Common myeloid progenitor, CD34-positive (primary cell): ENCODE data around the gene SMOC1.

Source experiments
- CTCF ChIA-PET: fragments of 350-600 bp; sonication (Branson Sonifier 250); formaldehyde crosslinking; loops from one replicate; lab custom pipeline; 2021; ENCODE audit warnings: antibody characterized with exemption; lab: Charles Lee
- POLR2A ChIA-PET: fragments of 350-600 bp; sonication (Branson Sonifier 250); formaldehyde crosslinking; loops from one replicate; lab custom pipeline; 2021; ENCODE audit warnings: antibody characterized with exemption; lab: Charles Lee
- DNase-seq, 3 donors: peaks; one replicate each; pipeline versions ENCODE4 v3.0.0 to v3.0.0-alpha.2; 2013
- H3K27ac ChIP-seq, 2 experiments: 1 replicate in 1 of 2; 2 replicates in 1 of 2; pipeline ENCODE4 v1.7.0; 2013; ENCODE audit warnings: inconsistent platforms in 2 of 2, low read length in 2 of 2, mild to moderate bottlenecking in 2 of 2, low read depth in 1 of 2, moderate library complexity in 1 of 2; ENCODE audit not compliant: severe bottlenecking in 2 of 2, insufficient read depth in 1 of 2, poor library complexity in 1 of 2
- H3K27me3 ChIP-seq, 5 experiments: replicated peaks in 2 of 5; 1 replicate in 3 of 5; 2 replicates in 2 of 5; pipeline versions ENCODE4 v1.6.1 to v1.7.0; 2013; ENCODE audit warnings: low read length in 4 of 5, mild to moderate bottlenecking in 2 of 5, moderate library complexity in 2 of 5, inconsistent platforms in 1 of 5; ENCODE audit not compliant: insufficient read depth in 5 of 5, control insufficient read depth in 4 of 5
- H3K36me3 ChIP-seq, 4 experiments: 1 replicate in 2 of 4; 2 replicates in 2 of 4; pipeline versions ENCODE4 v1.6.1 to v1.7.0; 2013; ENCODE audit warnings: low read length in 3 of 4, control low read depth in 1 of 4, mild to moderate bottlenecking in 1 of 4; ENCODE audit not compliant: control insufficient read depth in 4 of 4, insufficient read depth in 4 of 4
- H3K4me1 ChIP-seq, 4 experiments: 1 replicate in 3 of 4; 2 replicates in 1 of 4; pipeline versions ENCODE4 v1.6.1 to v1.7.1; 2013; ENCODE audit warnings: low read length in 3 of 4, mild to moderate bottlenecking in 3 of 4, control low read depth in 1 of 4, inconsistent platforms in 1 of 4, moderate library complexity in 1 of 4; ENCODE audit not compliant: control insufficient read depth in 4 of 4, insufficient read depth in 4 of 4; ENCODE audit errors: control extremely low read depth in 1 of 4
- H3K4me3 ChIP-seq, 7 experiments: 1 replicate in 4 of 7; 2 replicates in 3 of 7; pipeline versions ENCODE4 v1.5.1 to v1.7.0; 2013; ENCODE audit warnings: mild to moderate bottlenecking in 7 of 7, low read length in 6 of 7, moderate library complexity in 6 of 7, inconsistent platforms in 2 of 7, low read depth in 2 of 7, control low read depth in 1 of 7; ENCODE audit not compliant: insufficient read depth in 4 of 7, control insufficient read depth in 1 of 7; ENCODE audit errors: extremely low read depth in 1 of 7
- H3K9me3 ChIP-seq, 5 experiments: 1 replicate in 4 of 5; 2 replicates in 1 of 5; pipeline versions ENCODE4 v1.6.1 to v1.7.1; 2013; ENCODE audit warnings: low read length in 4 of 5, mild to moderate bottlenecking in 2 of 5, inconsistent platforms in 1 of 5, low read depth in 1 of 5, moderate library complexity in 1 of 5; ENCODE audit not compliant: control insufficient read depth in 4 of 5, insufficient read depth in 2 of 5; ENCODE audit errors: control extremely low read depth in 1 of 5
- WGBS: methylation state at CpG from one replicate; pipeline ENCODE4 v1.1.5; 2013; ENCODE audit not compliant: insufficient coverage; 5-methylcytosine and 5-hydroxymethylcytosine counted together

SMOC1 gene

DNA sequence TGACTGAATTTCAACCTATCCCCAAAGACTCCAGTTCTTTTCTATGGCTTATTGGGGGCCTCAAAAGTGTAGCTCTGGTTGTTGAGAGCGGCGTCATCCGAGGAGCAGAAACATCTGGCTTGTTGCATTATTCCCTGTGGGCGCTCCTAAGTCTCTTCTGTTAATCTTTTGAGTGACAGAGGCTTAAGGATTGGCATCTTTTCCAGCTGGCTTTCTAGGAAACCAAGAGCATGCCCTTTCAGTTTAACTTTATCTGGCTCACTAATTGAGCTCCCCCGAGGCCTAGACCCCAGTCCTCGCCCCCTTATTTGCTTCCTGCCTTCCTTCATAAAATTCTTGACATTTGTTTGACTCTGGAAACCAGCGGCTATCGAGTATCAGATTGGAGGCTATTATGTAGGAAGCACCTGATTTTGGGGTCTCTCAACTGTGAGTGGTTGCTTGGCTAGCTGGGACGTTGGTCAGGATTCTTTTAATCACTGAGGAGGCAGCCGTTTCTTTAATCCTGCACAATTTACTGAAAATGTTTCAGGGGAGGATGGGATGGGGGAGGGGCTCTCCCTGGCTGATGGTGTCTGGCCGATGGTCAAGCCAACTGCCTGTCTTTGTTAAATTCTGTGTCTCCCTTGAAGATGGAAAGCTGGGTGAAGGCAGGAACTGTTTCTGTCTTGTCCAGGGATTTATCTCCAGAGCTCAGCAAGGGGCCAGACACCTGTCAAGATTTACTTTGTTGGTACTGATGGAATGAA is 3.1 kb downstream of the SMOC1 start:
- Histone ChIP-seq H3K36me3 (no peaks in the 10 kb centered on the region), H3K27ac (no peak overlapping the region), H3K4me1 (peaks cover 0 to 15% (median 9%) of the 10 kb centered on the region in 4 experiments), H3K4me3 (no peak overlapping the region), H3K27me3 (peaks cover 0 to 60% (median 18%) of the 10 kb centered on the region in 5 experiments), H3K9me3 (peaks cover 0 to 2% (median 0%) of the 10 kb centered on the region in 5 experiments)
- CTCF ChIA-PET: interaction anchor here (2.2 kb wide), 1 partner anchor 146 kb away, joined by 8 read pairs; no protein-coding TSS in a partner anchor
- DNase-seq: no peak
- POLR2A ChIA-PET: no interaction called here
- WGBS: 80% methylated on average over 10 of the region's 11 CpGs

DNA sequence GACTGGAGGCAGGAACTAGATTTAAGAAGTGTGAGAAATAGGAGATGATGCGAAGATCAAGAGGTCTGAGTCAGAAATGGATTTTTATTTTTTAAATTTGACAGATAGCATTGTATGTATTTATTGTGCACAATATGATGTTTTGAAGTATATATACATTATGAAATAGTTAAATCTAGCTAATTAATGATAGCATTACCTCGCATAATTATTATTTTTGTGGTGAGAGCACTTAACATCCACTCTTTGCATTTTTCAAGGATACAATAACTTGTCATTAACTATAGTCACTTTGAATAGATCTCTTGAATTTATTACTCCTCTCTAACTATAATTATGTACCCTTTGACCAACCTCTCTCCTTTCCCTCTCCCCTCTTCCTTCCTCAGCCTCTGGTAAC is 3.7 kb downstream of the SMOC1 start:
- H3K27me3 ChIP-seq: peaks cover 0 to 56% (median 15%) of the 10 kb centered on the region in 5 experiments
- H3K4me3 ChIP-seq: no peak overlapping the region
- 100% methylated on average over 1 of the region's 2 CpGs for WGBS
- H3K9me3 ChIP-seq: peaks cover 0 to 2% (median 0%) of the 10 kb centered on the region in 5 experiments
- no peak for DNase-seq
- ChIA-PET POLR2A (no interaction called here), CTCF (no interaction called here)
- H3K4me1 ChIP-seq: peaks cover 0 to 15% (median 9%) of the 10 kb centered on the region in 4 experiments
- no peaks in the 10 kb centered on the region for H3K36me3 ChIP-seq
- H3K27ac ChIP-seq: no peak overlapping the region

DNA sequence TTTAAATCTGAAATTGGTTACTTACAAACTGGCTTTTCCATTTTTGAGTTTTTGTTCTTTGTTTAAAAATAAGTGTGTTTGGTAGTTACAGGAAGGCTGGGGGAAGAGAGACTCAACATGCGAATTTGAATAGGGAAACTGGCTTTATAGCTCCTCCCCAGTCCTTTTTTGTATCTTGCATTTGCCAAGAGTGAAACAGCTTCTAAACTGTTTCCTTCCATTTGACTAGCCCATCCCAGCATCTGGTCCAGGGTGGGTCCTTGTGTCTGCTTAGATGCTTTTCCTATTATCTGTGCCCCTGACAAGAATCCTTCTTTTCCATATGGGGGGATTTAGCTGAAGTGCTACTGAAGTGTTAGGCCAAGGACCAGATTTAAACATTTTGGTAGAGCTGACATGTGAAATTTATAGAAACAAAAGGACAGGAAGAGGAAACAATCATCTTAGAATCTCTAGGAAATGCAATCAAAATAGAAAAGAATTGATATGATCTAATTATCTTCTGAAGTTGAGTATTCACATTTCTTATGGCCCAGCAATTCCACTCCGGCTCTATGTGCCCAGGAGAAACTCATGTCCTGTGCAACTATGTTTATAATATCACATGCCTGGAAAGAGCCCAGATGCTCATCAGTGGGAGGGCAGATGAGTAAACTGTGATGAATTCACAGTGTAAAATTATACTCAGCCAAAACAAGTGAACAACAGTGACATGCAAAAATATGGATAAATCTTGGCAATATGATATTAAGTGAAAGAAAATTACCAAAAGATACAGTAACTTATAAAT is 7.4 kb downstream of the SMOC1 start:
- Histone ChIP-seq H3K9me3 (peaks cover 0 to 5% (median 0%) of the 10 kb centered on the region in 5 experiments), H3K36me3 (no peaks in the 10 kb centered on the region), H3K27ac (no peak overlapping the region), H3K4me1 (no peaks in the 10 kb centered on the region), H3K4me3 (no peak overlapping the region), H3K27me3 (peaks cover 0 to 20% (median 7%) of the 10 kb centered on the region in 5 experiments)
- DNase-seq: no peak
- ChIA-PET CTCF (interaction anchor here (1.4 kb wide), 1 partner anchor 9 kb away, joined by 3 read pairs; no protein-coding TSS in a partner anchor), POLR2A (no interaction called here)
- whole genome bisulfite sequencing: 86% methylated on average over 1 of the region's 2 CpGs

DNA sequence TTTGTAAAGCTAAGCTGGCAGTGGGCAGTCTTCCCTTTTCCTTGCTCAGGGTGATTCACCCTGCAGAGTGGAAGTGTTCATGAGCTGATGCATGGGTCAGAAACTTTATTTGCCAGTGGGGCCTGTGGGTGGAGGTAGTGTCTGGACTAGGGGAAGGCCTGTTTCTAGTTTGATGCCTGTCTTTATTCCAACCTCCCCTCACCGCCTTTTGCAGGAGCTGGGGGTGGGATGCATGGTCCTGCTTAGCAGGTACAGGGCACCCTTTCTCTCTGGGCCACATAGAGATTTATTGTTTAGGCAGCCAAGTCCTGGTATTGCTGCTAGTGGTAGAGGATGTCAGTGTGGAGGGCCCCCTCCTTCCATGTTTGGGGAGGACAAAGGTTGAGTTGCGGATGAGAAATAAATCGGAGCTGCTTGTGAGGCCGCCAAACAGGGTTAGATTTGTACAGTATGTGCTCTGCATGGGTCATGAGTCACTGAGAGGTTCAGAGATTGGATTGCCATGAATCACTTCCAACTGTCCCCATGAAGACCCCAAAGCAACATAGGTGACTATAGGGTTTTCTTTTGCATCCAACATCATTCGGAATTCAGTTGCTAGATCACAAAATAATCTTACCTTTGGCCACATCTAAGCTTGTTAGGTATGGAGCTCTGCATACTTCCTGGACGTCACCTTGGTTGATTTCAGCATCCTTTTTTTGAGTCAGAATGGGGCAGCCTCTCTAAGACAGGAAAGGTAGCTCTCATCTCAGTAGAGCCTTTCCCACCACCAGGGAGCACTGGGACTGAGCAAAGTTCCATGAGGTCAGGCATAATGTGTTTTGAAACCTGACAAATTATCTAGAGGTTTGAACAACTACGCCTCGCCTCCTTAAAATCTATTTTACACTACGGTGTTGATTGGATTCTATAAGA is 8.8 kb downstream of the SMOC1 start:
- no peak overlapping the region for H3K27ac ChIP-seq
- POLR2A ChIA-PET: no interaction called here
- H3K9me3 ChIP-seq: peaks cover 0 to 5% (median 0%) of the 10 kb centered on the region in 5 experiments
- no peaks in the 10 kb centered on the region for H3K4me1 ChIP-seq
- peaks cover 0 to 12% (median 5%) of the 10 kb centered on the region in 5 experiments for H3K27me3 ChIP-seq
- CTCF ChIA-PET: interaction anchor here (1.4 kb wide), 2 partner anchors 10 to 139 kb away, joined by 3 read pairs; no protein-coding TSS in a partner anchor
- 94% methylated on average over 5 of the region's 9 CpGs for WGBS
- no peak for DNase-seq
- no peaks in the 10 kb centered on the region for H3K36me3 ChIP-seq
- no peak overlapping the region for H3K4me3 ChIP-seq

DNA sequence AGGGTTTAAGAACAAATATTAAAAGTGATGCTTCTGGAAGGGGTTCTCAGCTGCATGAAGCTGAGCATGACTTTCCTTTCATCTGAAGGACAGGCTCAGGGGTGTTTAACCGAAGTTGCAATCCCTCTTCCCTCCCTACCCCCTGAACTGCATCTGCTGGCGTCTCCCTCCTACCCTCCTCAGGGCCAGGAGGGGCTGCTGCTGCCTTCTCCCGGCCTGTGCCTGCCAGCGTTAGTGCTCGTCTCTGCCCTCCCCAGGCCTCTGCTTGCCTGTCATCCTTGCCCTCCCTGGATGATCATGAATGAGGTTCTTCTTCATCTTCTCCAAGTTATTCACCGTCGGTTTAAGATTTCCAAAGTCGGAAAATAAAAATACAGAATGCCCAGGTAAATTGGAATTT is 12.2 kb downstream of the SMOC1 start:
- WGBS: 77% methylated on average over 7 of the region's 8 CpGs
- Histone ChIP-seq H3K9me3 (peaks cover 0 to 12% (median 0%) of the 10 kb centered on the region in 5 experiments), H3K36me3 (no peaks in the 10 kb centered on the region)

DNA sequence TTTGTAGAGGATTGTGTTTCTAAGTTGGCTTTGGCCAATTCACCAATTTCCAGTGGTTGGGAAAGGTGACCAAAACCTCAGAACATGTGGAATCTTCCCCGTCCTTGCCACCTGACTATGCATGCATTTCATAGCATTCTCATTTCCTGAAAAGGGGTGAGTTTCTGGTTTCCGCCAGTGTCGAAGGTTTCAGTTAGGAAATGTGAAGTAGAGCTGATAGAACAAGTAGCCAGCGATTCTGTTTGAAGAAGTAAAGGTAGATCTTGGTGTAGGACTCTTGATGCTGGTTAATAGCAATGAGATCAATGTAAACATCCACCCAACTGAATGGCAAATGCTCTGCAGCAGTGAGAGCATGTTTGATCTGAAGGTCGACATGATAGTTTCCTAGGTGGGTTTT is 15.9 kb downstream of the SMOC1 start:
- no peak overlapping the region for H3K4me3 ChIP-seq
- no peaks in the 10 kb centered on the region for H3K36me3 ChIP-seq
- no peaks in the 10 kb centered on the region for H3K4me1 ChIP-seq
- ChIA-PET CTCF (no interaction called here), POLR2A (no interaction called here)
- peaks cover 0 to 22% (median 9%) of the 10 kb centered on the region in 5 experiments for H3K9me3 ChIP-seq
- no peak for DNase-seq
- WGBS: 87% methylated on average over 3 of the region's 5 CpGs
- peaks cover 0 to 16% (median 2%) of the 10 kb centered on the region in 5 experiments for H3K27me3 ChIP-seq
- no peak overlapping the region for H3K27ac ChIP-seq

More for the DNA sequence above, 12.2 kb downstream of the SMOC1 start:
- Histone ChIP-seq H3K27ac (no peak overlapping the region), H3K4me3 (no peak overlapping the region), H3K4me1 (no peaks in the 10 kb centered on the region), H3K27me3 (peaks cover 0 to 16% (median 2%) of the 10 kb centered on the region in 5 experiments)
- POLR2A ChIA-PET: no interaction called here
- no peak for DNase-seq
- CTCF ChIA-PET: no interaction called here
